PC-3 (cell line): ENCODE data around the gene CXADR. TPM values are rescaled to one million over a fixed set of nuclear protein-coding genes. Genes with fewer than 3 reads are reported as not detected.

ENCODE experiments used
- ATAC-seq: fragments of 200-7000 bp; cut with Tn5 transposase; 2 replicates; pipeline ENCODE4 v1.9.1; 2020; ENCODE audit warnings: mild to moderate bottlenecking, moderate library complexity
- BruUV-seq: library from RNA; stranded (reverse); fragments of 400-500 nt; replicated peaks from 2 replicates; lab custom pipeline; 2021; lab: Mats Ljungman, UMichigan
- CTCF ChIA-PET: fragments of 300-600 bp; sonication (Branson Sonifier 250); formaldehyde crosslinking; loops from one replicate; lab custom pipeline; 2022; ENCODE audit warnings: antibody characterized with exemption; lab: Charles Lee
- POLR2A ChIA-PET: fragments of 300-600 bp; sonication (Branson Sonifier 250); formaldehyde crosslinking; loops from one replicate; lab custom pipeline; 2022; ENCODE audit warnings: antibody characterized with exemption; ENCODE audit not compliant: unreplicated experiment; lab: Charles Lee
- DNase-seq: peaks from one replicate; pipeline ENCODE4 v3.0.0-alpha.2; 2015
- H2AFZ ChIP-seq: fragments of 300-600 bp; sonication (generic); 2 replicates; pipeline ENCODE4 v1.6.0; 2016; ENCODE audit warnings: antibody characterized with exemption, low read length
- H3F3A ChIP-seq: fragments of 300-600 bp; sonication (generic); one replicate; pipeline ENCODE4 v1.6.0; 2017; ENCODE audit warnings: antibody characterized with exemption, low read length, control low read depth, mild to moderate bottlenecking; ENCODE audit not compliant: unreplicated experiment
- H3K27ac ChIP-seq: fragments of 300-600 bp; sonication (generic); 2 replicates; pipeline ENCODE4 v1.5.1; 2016; ENCODE audit warnings: mild to moderate bottlenecking, low read length
- H3K27me3 ChIP-seq: fragments of 300-600 bp; sonication (generic); 2 replicates; pipeline ENCODE4 v1.6.1; 2016; ENCODE audit warnings: low read length, mixed read lengths
- H3K36me3 ChIP-seq: fragments of 300-600 bp; sonication (generic); 2 replicates; pipeline ENCODE4 v1.6.1; 2016; ENCODE audit warnings: low read depth, mixed run types, low read length, mixed read lengths
- H3K4me1 ChIP-seq: fragments of 300-600 bp; sonication (generic); 2 replicates; pipeline ENCODE4 v1.5.1; 2016; ENCODE audit warnings: low read length; ENCODE audit not compliant: insufficient read depth
- H3K4me2 ChIP-seq: fragments of 300-600 bp; sonication (generic); 2 replicates; pipeline ENCODE4 v1.6.0; 2016; ENCODE audit warnings: low read length
- H3K4me3 ChIP-seq: fragments of 300-600 bp; sonication (generic); 2 replicates; pipeline ENCODE4 v1.5.1; 2016; ENCODE audit warnings: mild to moderate bottlenecking, low read length, mixed read lengths
- H3K79me2 ChIP-seq: fragments of 300-600 bp; sonication (generic); 2 replicates; pipeline ENCODE4 v1.6.1; 2017; ENCODE audit warnings: low read length, mixed read lengths
- H3K9ac ChIP-seq: fragments of 300-600 bp; sonication (generic); 2 replicates; pipeline ENCODE4 v1.6.0; 2016; ENCODE audit warnings: mild to moderate bottlenecking, low read length
- H3K9me2 ChIP-seq: fragments of 300-600 bp; sonication (generic); replicated peaks from 2 replicates; pipeline ENCODE4 v1.6.1; 2016; ENCODE audit warnings: mixed run types, low read length, mixed read lengths
- H3K9me3 ChIP-seq: fragments of 300-600 bp; sonication (generic); 2 replicates; pipeline ENCODE4 v1.6.1; 2016; ENCODE audit warnings: low read length, mixed read lengths
- H4K20me1 ChIP-seq: fragments of 300-600 bp; sonication (generic); 2 replicates; pipeline ENCODE4 v1.6.1; 2016; ENCODE audit warnings: low read length, mixed read lengths
- CTCF ChIP-seq: fragments of 300-600 bp; sonication (generic); conservative IDR thresholded peaks from 2 replicates; pipeline ENCODE4 v1.5.1; 2017; ENCODE audit warnings: antibody characterized with exemption, low read depth, mild to moderate bottlenecking, low read length
- EZH2 ChIP-seq: fragments of 300-600 bp; sonication (generic); IDR thresholded peaks from one replicate; pipeline ENCODE4 v1.6.1; 2017; ENCODE audit warnings: antibody characterized with exemption, mild to moderate bottlenecking, low read length; ENCODE audit not compliant: unreplicated experiment
- EZH2phosphoT487 ChIP-seq: fragments of 300-600 bp; sonication (generic); IDR thresholded peaks from 2 replicates; pipeline ENCODE4 v1.6.1; 2018; ENCODE audit warnings: mild to moderate bottlenecking, antibody characterized with exemption, low read length, borderline replicate concordance
- intact Hi-C: fragments of 100-400 bp; cut with micrococcal nuclease; formaldehyde crosslinking; loops from 2 replicates; pipeline ENCODE4 v1.9.0; 2023
- total RNA-seq: library from RNA; depleted of rRNA; stranded (reverse); fragments of >200 nt; gene quantifications from 2 replicates; pipeline ENCODE4 v1.2.3, GENCODE V29; 2014; rRNA removed

CXADR gene
- total RNA-seq, 1 experiment from 2014 or later = 11.2 TPM

GRCh38 chr21:17640821-17641220, 128.0 kb downstream of the CXADR start:
- no peaks in the 10 kb centered on the region for H3K9me2 ChIP-seq
- H3K9ac ChIP-seq = no peak overlapping the region
- CTCF ChIA-PET = no interaction called here
- H3K9me3 ChIP-seq = no peaks in the 10 kb centered on the region
- H3K27me3 ChIP-seq = no peaks in the 10 kb centered on the region
- no peaks in the 10 kb centered on the region for H3F3A ChIP-seq
- intact Hi-C loops = no loop called here
- no peaks in the 10 kb centered on the region for H3K36me3 ChIP-seq
- H3K4me1 ChIP-seq = no peaks in the 10 kb centered on the region
- ATAC-seq (no peak), DNase-seq (no peak)
- POLR2A ChIA-PET = no interaction called here
- no peak overlapping the region for H3K4me3 ChIP-seq
- BruUV-seq = no TSS peak
- no peak overlapping the region for H3K27ac ChIP-seq
- no peaks in the 10 kb centered on the region for H3K79me2 ChIP-seq
- H4K20me1 ChIP-seq = no peaks in the 10 kb centered on the region
- no peak overlapping the region for H2AFZ ChIP-seq
- no peak overlapping the region for H3K4me2 ChIP-seq
- TF ChIP-seq EZH2phosphoT487 = no peak
- no peak for TF ChIP-seq EZH2
- TF ChIP-seq CTCF = no peak

Other genes starting within 250 kb of the CXADR start
- 7.1 and 11.9 TPM in 2 replicates for gene BTG3, start 99.9 kb downstream of the CXADR start, total RNA-seq